GM21515 (cell line): ENCODE data around the gene HSD11B2.

ENCODE experiments used
- ATAC-seq: cut with Tn5 transposase; IDR thresholded peaks from one replicate; pipeline ENCODE4 v1.9.1; 2021; ENCODE audit not compliant: unreplicated experiment

Gene HSD11B2

DNA sequence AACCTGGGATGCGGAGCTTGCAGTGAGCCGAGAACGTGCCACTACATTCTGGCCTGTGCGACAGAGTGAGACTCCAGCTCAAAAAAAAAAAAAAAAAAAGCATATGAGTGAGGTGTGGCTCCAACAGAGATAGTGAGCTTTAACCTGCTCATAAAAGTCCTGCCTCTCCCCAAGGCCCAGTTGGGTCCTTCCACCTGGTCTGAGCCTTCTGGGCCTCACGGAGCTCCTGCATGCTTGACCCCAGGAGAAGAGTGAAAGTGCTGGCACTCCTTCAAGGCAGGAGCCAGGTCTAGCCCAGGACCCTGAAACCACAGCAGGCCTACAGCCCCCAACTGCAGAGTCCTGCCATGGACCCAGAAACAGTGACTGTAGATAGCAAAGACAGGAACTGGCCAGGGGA, 17.7 kb downstream of the HSD11B2 start:
- no peak for ATAC-seq

DNA sequence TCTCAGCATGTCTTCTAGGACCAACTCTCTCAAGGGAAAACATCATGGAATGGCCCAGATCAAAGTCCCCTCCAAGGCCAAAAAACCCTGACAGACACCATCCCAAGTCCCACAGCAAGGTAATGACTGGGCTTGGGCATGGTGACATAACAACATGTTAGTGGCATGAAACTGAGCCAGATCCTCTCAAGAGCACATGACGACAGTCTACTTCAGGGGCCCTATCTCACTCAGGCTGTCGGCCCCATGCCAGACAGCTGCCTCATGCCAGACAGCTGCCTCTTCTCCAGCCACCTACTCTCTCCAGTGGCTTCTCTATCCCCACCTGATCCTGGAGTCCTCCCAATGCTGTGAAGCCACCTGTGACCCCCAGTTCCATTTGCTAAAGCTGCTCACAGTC, 18.4 kb downstream of the HSD11B2 start:
- ATAC-seq, result no peak

DNA sequence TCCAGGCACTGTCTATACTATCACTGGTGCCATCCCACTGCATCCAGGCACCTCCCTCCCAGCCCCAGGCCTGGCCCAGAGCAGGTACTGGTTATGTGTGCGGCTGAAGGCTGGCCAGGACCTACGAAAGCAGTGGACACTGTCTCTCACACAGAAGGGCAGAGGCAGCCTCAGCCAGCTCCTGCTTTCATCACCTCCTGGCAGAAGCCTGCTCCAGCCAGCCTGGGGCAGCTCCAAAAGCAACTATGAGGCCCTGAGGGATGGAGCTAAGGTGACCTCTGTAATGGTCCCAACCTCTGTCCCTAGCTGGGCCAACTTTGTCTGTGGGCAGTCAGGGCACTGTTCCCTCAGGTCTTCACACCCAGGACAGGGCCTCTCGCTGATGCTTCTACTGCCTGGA, 18.8 kb downstream of the HSD11B2 start:
- ATAC-seq, result no peak

DNA sequence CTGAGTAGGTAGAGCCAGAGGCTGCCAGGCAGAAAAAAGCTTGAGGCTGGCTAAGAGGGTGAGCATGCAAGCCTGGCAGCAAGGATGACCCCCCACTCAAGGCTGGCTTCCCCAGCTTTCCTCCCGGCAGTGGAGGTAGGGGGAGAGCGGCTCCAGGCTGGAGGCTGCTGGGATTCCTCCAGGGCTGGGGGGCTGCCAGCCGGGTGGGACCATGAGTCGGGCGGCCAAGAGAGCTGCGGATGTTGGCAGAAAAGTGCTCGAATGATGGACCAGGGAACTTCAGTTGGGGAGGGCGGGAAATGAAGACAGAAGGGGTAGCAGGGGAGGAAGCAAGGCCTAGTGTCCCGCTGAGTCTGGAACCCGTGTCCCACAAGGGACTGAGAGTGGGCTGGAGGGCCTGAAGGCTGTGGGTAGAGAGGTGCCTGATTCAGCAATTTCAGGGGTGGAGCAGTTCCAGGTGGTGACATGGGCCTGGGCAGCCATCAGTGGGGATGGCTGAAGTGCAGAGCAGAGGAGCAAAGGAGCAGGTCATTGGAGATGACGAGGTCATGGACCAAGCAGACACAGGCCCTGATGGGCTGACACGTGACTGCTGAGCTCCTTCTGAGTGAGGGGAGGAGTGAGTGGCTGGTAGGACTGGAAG, 20.3 kb downstream of the HSD11B2 start:
- no peak for ATAC-seq

DNA sequence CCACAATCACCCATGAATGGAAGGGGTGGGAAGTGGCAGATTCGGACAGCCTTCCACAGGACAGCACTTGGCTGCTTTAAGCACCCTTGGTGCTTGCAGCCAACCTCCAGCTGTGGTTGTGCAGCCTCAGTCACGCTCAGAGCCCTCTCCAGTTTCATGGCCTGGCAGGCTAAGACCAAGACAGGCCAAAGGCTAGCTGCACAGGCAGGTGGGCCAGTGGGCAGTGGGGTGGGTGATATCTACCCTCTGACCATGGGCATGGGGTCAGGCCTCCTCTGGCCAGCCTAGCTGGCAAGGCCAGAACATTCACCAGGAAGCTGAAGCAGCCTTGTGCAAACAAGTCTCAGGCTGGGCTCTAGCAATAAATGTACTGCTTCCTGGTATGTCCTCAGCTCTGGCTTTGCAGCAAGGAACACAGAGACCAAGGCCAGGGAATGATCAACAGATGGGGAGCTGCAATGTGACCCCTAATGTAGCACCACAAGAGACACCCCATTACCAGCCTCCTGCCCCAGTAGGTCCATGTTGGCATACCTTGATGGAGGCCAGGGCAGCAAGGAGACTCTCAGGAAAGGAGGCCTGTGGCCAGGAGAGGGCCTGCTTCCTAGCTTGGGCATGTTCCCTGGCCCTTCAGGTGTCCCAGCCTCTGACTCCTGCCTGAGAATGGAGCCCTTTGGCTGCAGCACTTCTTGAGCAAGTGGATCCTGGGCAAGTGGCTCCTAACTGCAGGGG, 20.9 kb downstream of the HSD11B2 start:
- ATAC-seq, result no peak

DNA sequence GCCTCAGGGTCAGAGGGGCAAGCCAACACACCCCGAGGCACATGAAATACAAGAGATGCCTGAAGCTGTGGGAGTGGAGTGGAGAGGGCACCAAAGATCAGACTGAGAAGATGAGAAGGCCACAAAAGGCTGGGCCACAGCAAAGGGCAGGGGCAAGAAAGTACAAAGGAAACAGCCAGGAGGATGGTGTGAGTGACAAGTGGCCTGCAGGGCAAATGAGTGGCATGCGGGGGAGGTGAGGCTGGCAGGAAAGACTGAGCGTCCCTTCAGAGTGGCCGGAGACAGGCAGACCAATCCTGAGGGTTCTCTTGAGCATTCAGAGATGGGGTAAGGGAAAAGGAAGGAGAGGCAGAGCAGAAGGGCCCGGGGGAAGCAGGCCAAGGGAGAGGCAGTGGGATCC, 23.2 kb downstream of the HSD11B2 start:
- ATAC-seq, result no peak

DNA sequence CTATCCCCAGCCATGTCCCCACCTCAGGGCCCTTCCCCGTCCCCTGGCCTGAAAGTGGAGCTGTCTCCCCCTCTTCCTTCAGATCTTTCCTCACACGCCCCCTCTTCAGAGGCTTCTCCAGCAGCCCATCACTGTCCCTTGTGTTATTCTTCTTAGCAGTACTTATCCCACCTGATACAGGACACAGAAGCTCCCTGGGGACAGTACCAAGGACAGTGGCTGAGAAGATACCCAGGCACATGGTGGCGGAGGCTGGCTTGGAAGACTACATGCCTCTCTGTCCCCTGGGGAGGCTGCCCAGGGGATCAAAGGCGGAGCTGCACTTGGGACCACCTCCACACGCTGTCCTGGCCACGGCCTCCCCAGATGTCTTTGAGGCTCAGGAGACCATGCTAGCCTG, 23.9 kb downstream of the HSD11B2 start:
- ATAC-seq, result no peak

DNA sequence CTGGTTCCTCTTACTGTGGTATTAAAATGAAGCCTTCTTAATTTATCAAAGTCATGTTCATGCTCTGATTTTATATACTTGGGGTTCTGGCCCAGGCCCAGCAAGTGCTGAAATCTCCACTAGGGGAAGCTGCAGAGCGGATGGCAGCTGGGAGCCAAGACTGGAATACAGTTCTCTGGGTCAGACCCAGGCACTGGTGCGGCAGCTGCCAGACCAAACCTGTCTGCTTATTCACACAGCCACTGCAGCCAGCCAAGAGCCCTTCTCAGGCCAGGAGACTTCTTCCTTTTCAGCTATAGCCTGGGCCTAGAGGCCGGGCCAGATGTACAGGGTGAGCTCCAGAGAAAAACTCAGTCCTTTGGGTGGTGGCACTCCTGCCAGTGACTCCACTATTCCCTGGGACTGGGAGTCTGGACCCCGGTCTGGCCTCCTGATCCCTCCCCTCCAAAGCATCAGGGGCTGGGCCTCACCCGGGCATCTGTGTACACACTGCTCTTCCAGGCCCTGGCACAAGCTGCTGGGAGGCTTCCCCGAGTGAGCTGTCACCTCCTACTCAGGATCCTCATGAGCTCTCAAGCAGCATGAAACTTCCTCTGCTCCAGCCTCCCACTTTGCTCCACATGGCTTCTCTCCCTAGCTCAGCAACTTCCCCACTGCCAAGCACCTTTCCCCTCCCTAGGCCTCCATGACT, 25.6 kb downstream of the HSD11B2 start:
- no peak for ATAC-seq

DNA sequence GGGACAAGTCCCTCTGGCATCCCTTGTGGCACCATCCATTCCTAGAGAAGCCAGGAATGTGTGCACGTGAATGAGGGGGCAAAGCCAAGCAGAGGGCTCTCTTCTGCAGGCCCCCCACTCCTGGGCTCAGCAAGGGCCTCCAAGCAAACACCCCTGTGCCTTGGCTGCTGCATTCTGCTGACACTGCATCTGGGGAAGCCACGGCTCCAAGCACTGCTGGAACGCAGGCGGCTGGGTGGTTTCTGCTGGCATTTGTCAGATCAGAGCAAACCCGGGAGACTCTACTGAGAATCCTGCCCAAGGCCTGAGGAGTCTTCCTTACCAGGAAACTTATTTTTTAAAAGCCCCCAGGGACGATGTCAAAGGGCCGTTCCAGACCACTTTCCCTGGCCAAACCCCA, 26.7 kb downstream of the HSD11B2 start:
- ATAC-seq, result no peak

DNA sequence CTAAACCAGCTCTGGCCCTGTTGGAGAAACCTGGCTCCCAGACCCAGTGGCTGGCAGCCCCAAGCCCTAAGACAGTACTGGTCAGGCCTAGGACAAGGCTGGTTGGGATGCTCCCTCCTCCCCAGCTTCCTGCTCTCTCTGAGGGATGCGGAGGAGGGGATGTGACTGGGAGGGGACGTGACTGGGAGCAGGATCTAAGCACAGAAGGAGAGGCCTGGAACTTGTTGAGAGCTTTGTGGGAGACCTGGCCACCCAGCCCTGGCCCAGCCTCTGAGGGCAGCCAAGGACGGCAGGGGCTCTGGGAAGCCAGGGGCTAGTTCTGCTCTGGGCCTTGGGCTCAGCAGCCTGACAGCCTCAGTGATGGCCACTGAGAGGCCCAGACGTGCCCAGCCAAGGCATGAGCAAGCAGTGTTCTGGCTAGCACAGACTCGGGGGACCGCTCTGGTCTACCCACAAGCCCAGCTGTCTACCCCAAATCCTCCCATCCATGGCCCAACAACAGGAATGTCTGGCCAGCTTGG, 27.3 kb downstream of the HSD11B2 start:
- no peak for ATAC-seq

DNA sequence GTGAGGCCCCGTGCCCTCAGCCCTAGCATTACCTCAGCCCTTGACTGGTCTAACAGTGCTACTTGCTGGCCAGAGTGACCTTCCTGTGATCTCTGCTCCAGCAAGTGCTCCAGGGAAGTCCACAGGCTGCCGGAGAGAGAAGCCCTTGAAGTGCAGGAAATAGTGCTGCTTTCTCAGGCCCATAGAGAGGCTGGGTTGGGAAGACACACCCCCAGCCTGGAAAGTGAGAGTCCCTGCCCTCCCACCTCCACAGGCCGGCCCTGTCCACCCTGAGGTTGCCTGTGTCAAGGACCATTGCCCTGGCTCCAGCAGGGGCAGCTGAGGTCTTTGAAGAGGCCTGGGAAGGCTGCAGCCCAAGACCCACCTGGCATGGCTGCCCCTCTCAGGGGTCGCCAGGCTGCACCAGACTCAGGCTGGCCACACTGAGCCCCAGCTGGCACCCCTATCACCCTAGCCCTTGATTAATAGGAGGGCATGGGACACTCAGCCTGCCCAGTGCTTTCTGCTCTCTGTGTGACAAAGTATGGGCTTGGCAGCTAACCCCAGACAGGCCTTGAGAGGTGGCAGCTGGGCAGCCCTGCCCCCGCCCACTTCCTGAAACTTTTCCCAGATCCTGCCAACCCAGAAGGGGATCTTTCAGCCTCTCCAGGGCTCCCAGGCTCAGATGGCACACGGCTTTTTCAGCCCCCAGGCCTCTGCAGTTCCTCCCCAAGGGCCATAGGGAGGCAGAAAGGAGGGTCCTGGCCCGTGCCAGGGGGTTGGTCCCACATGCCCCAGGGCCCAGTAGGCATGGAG, 28.3 kb downstream of the HSD11B2 start:
- ATAC-seq, result no peak

DNA sequence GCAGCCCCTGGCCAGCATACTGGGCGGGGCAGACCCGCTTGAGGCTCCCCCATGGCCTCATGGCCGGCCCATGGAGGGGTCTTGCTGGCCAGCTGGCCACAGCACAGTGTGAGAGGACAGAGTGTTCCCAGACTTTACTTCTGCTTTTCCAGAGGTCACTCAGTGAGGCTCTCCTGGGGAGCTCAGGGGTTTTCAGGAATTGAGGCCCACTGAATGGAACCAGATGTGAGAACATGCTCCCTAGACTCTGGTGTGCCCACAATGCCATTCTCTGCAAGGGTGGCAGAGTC, 28.9 kb downstream of the HSD11B2 start:
- ATAC-seq, result no peak

DNA sequence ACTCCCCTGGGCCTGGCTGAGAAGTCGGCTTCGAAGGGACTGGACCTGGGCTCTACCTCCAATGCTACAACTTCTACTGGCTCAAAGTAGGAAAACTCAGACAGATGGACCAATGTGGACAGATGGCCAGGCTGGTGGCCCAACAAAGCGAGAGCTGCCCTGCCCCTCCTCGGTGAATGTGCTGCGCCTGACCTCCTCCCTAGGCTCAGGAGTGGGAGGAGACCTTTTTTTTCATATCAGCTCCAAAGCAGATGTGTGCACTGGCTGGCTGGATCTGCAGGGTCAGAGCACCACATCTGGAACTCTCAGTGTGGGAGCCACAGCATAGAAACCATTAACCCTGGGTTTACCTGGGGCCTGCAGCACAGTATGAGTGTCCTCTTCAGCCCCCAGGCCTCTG, 29.2 kb downstream of the HSD11B2 start:
- no peak for ATAC-seq

DNA sequence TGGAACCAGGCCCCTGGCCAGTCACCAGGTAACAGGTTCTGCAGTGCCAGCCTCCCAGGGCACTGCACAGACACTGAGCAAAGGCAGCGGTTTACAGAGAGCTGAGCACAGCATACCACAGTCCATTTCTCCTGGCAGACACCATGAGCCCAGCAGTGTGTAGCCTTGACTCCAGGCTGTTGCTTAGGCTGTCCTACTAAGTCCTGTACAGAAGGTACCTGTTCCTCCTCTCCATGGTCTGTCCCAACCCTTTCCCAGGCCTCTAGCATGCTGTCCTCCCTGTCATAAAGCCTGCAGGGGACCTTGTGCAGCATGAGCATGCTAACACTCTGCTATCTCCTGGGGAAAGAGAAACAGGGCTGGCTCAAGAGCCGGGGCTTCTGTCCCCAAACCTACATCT, 30.0 kb downstream of the HSD11B2 start:
- ATAC-seq, result no peak

DNA sequence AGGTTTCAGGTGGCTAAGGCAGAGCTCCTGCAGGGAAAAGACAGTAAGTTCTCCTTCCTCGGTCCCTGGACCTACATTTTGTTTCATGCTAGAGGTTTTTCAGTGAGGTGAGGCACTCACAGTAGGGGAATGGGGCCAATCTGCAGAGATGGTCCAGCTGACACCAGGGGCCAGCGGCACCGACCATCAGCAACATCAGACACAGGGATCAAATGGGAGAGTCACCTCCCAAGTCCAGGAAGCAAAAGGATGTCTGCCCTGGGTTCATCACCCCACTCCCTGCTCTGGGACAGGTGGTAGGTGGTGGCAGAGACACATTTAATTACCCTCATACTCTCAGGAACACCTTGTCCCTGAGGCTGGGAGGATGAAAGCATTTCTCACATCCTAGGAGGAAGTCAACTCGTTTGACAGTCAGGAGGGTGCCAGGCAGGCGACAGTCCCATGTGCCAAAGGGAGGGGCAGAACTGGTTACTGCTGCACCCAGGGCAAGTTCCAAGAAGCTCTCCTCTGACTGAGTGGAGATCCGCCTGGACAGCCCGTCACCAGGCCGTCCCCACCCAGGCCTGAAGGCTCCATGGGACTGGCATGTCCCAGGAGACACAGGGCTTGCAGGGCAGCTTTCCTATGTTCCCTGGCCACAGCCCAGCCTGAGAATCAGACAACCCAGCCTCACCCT, 30.8 kb downstream of the HSD11B2 start:
- ATAC-seq, result no peak

DNA sequence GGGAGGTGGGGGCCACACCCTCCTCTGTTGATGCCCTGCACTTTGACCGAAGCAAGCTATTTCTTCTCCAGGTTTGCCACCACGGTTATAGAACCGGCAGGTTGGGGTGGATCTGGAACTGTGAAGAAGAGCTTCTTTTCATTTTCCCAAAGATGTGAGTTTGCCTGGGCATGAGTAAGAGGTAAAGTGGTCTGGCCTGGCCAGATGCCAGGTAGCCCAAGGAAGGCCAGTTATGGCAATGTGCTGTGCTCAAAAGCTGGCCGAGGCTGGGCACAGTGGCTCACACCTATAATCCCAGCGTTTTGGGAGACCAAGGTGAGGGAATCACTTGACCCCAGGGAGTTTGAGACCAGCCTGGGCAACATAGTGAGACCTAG, 31.3 kb downstream of the HSD11B2 start:
- ATAC-seq, result no peak

DNA sequence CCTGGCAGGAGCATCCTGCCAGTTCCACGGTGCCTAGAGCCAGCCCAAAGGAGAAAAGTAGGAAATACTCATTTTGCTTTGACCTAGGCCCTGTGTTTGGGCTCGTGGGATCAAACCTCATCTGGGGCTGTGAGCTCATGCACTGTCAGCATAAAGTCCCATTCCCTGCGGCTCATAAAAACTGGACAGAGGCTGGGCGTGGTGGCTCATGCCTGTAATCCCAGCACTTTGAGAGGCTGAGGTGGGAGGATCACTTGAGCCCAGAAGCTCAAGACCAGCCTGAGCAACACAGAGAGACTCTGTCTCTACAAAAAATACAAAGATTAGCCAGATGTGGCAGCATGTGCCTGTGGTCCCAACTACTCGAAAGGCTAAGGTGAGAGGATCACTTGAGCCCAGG, 32.1 kb downstream of the HSD11B2 start:
- ATAC-seq, result no peak

DNA sequence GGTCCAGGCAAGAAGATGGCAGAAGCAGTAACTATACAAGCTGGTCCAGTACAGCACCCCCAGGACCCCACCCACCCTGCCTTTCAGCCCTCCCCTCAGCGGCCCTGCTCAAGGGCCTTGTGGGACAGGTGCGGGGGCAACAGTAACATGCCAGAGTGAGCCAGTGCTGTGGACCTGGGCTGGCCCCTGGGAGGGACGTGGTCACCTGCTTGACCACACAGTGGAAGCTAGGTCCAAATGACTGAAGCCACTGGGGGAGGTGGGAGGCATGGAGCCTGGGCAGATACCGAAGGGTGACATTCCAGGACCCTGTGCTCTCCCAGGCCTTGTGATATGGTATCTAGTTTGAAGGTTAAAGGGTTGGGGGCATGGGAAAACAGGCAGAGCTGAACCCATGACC, 32.8 kb downstream of the HSD11B2 start:
- no peak for ATAC-seq

DNA sequence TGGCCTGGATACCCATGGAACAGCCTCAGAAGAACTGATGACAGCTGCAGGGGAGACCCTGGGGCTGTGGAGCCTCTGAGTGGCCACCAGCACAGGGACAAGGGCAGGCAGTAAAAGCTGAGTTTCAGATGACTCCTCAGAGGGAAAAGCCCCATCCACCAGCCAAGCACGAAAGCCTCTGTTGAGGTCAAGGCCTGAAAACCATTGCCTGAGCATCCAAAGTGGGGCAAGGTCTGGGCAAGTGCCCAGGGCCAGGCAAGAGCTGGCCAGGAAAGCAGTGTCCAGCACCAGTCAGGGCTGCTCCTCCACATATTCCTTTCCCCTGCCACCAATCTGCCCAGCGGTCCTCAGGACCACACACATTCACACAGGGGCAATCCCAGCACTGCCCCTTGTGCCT, 33.6 kb downstream of the HSD11B2 start:
- no peak for ATAC-seq

DNA sequence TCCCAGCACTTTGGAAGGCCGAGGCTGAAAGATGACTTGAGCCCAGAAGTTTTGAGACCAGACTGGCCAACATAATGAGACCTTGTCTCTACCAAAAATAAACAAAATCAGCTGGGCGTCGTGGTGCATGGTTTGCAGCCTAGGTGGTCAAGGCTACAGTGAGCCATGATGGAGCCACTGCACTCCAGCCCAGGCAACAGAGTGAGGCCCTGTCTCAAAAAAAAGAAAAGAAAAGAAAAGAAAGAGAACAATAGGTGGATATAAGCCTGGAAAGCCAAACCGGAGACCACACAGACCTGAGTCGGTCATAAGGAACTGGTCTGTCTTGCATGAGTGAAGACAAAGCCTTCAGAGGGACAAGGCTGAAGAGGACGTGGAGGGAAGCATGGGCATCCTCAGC, 35.7 kb downstream of the HSD11B2 start:
- no peak for ATAC-seq

DNA sequence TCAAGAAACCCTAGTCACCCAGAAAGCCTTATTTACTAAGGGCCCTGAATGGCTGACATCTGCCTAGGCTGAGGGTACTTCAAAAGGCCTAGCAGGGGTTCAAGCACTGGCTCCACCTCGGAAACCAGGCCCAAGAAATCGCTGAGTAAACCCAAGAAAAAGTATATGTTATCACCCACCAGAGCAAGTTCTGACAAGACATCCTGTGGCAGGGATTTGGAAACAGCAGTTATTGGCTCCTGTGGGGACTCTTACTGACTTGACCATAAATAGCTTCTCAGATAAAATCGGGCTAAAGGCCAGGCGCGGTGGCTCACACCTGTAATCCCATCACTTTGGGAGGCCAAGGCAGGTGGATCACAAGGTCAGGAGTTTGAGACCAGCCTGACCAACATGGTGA, 37.8 kb downstream of the HSD11B2 start:
- no peak for ATAC-seq
